HepG2 (cell line): ENCODE results near the gene MADD. TPM values are rescaled to one million over a fixed set of nuclear protein-coding genes. Genes with fewer than 3 reads are reported as not detected.

Source experiments
- ATF1 ChIP-seq: IDR thresholded peaks from 2 replicates; pipeline ENCODE4 v1.6.1; 2016; ENCODE audit warnings: mild to moderate bottlenecking, control low read depth
- CC2D1A ChIP-seq: sonication (generic); formaldehyde crosslinking; IDR thresholded peaks from 2 replicates; pipeline ENCODE4 v1.8.1; 2023; ENCODE audit warnings: mild to moderate bottlenecking, missing genetic modification reagents
- HIVEP1 ChIP-seq: sonication (generic); formaldehyde crosslinking; IDR thresholded peaks from 2 replicates; pipeline ENCODE4 v1.4.0; 2020; ENCODE audit warnings: mild to moderate bottlenecking, missing genetic modification reagents
- HMG20A ChIP-seq: IDR thresholded peaks from 2 replicates; pipeline ENCODE4 v1.6.1; 2016; ENCODE audit warnings: borderline replicate concordance
- HOXD1 ChIP-seq: sonication (generic); formaldehyde crosslinking; IDR thresholded peaks from 2 replicates; pipeline ENCODE4 v1.5.0; 2020; ENCODE audit warnings: missing genetic modification reagents
- KLF11 ChIP-seq: IDR thresholded peaks from 2 replicates; pipeline ENCODE4 v1.6.1; 2016; ENCODE audit warnings: missing compliant biosample characterization
- KLF6 ChIP-seq: IDR thresholded peaks from 2 replicates; pipeline ENCODE4 v1.8.0; 2016; ENCODE audit warnings: missing biosample characterization, missing genetic modification reagents
- PAX8 ChIP-seq: sonication (generic); formaldehyde crosslinking; IDR thresholded peaks from 2 replicates; pipeline ENCODE4 v1.8.0; 2022; ENCODE audit warnings: mild to moderate bottlenecking, missing genetic modification reagents, borderline replicate concordance
- RFX3 ChIP-seq: IDR thresholded peaks from 2 replicates; pipeline ENCODE4 v1.6.1; 2016; ENCODE audit warnings: missing biosample characterization, missing genetic modification reagents
- SMYD3 ChIP-seq: sonication (generic); formaldehyde crosslinking; IDR thresholded peaks from 2 replicates; pipeline ENCODE4 v1.8.1; 2023; ENCODE audit warnings: mild to moderate bottlenecking, missing genetic modification reagents
- TOPORS ChIP-seq: sonication (generic); formaldehyde crosslinking; IDR thresholded peaks from 2 replicates; pipeline ENCODE4 v1.8.0; 2023; ENCODE audit warnings: mild to moderate bottlenecking, missing genetic modification reagents
- YY1 ChIP-seq: IDR thresholded peaks from 2 replicates; pipeline ENCODE4 v1.6.1; 2011; ENCODE audit warnings: low read length, low read depth, moderate library complexity, mild to moderate bottlenecking; ENCODE audit not compliant: insufficient read depth, insufficient replicate concordance
- ZBTB42 ChIP-seq: sonication (generic); formaldehyde crosslinking; IDR thresholded peaks from 2 replicates; pipeline ENCODE4 v1.5.0; 2020; ENCODE audit warnings: mild to moderate bottlenecking, missing genetic modification reagents
- ZMYM3 ChIP-seq: sonication (generic); formaldehyde crosslinking; IDR thresholded peaks from 2 replicates; pipeline ENCODE4 v1.5.1; 2020; ENCODE audit warnings: mild to moderate bottlenecking, missing genetic modification reagents
- ZNF430 ChIP-seq: sonication (generic); formaldehyde crosslinking; IDR thresholded peaks from 2 replicates; pipeline ENCODE4 v1.9.0; 2021; ENCODE audit warnings: mild to moderate bottlenecking, missing genetic modification reagents
- ZNF563 ChIP-seq: sonication (generic); formaldehyde crosslinking; IDR thresholded peaks from 2 replicates; pipeline ENCODE4 v1.8.0; 2022; ENCODE audit warnings: mild to moderate bottlenecking, moderate library complexity, missing genetic modification reagents
- ZNF589 ChIP-seq: sonication (generic); formaldehyde crosslinking; conservative IDR thresholded peaks from 2 replicates; pipeline ENCODE4 v1.8.0; 2022; ENCODE audit warnings: mild to moderate bottlenecking, moderate library complexity, missing genetic modification reagents
- ZNF709 ChIP-seq: sonication (generic); formaldehyde crosslinking; IDR thresholded peaks from 2 replicates; pipeline ENCODE4 v1.5.0; 2020; ENCODE audit warnings: mild to moderate bottlenecking, missing genetic modification reagents
- ZNF777 ChIP-seq: sonication (generic); formaldehyde crosslinking; IDR thresholded peaks from 2 replicates; pipeline ENCODE4 v1.4.0; 2020; ENCODE audit warnings: missing genetic modification reagents
- ZNF879 ChIP-seq: sonication (generic); formaldehyde crosslinking; IDR thresholded peaks from 2 replicates; pipeline ENCODE4 v1.8.1; 2023; ENCODE audit warnings: missing genetic modification reagents
- polyA plus RNA-seq, 8 experiments: library from polyadenylated mRNA; depleted of rRNA in 3 of 8; stranded (reverse) in 7 of 8; unstranded in 1 of 8; fragments of >200 nt; fragmentation: Illumina TruSeq in 4 of 8; extraction: Trizol in 4 of 8; gene quantifications; 2 replicates each; pipeline versions ENCODE4 v1.2.1 to v1.2.3, GENCODE V29; 2011 to 2016; ENCODE audit warnings: low read depth in 4 of 8, missing spikeins in 1 of 8, mixed read lengths in 1 of 8; ENCODE audit not compliant: insufficient read depth in 1 of 8
- total RNA-seq, 5 experiments: library from RNA; depleted of rRNA; stranded (reverse); fragments of >200 nt; fragmentation: Illumina TruSeq; extraction: Trizol; gene quantifications; 2 replicates each; pipeline ENCODE4 v1.2.3, GENCODE V29; 2016; ENCODE audit warnings: low read depth in 1 of 5
- TF ChIP-seq, protein P1 (sequence below): IDR thresholded peaks from 2 replicates; pipeline ENCODE4 v1.6.1; 2016; ENCODE audit warnings: low read depth, missing genetic modification reagents, missing compliant biosample characterization
- TF ChIP-seq, protein P2 (sequence below): IDR thresholded peaks from 2 replicates; pipeline ENCODE4 v1.6.1; 2018; ENCODE audit warnings: missing genetic modification reagents, mild to moderate bottlenecking, missing compliant biosample characterization
- TF ChIP-seq, protein P3 (sequence below): sonication (generic); formaldehyde crosslinking; IDR thresholded peaks from 2 replicates; pipeline ENCODE4 v1.8.1; 2022; ENCODE audit warnings: low read depth, mild to moderate bottlenecking, missing genetic modification reagents

The MADD gene
- total and polyA plus RNA-seq, 2 of the 13 experiments (the other 11 are each of a cell fraction or from before 2014, with no cell fraction given) = 18.0 to 29.2 TPM

DNA sequence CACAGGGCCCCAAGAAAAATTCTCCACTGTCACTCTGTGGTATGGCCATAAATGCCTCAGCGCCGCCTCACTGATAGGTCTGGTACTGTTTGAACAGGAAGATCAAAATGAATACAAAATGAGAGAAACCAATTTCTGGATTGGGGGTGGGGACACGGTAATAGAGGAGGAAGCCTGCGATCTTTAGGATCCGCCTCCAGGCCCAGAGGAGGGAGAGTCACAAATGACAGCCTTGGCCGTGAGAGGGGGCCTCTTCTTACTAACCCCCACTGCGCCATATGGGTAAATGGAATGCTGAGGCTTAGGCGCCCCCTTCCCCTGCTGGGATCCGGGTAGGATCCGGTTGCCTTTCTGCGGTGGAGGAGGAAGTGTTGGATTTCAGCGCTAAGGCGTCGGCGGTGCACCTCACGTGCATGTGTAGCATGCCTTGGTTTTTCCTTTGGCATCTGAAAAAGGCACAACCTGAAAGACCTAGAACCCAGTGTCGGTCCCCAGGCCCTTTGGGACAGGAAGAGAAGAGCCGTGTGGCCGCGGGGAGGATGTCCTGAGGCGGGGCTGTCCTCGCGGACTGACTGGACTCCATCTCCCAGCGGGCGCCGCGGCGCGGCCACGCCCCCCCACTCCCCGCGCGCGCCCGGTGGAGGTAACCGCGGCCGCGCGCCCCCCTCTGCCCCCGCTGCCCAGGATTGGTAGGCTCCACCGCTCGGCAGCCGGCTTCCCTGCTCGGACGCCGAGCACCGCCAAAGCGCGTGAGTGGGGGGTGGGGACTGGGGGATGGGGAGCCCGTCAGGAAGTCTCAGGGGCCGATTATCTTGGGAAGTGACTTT is 718 bp upstream of the MADD start (continued):
- TF ChIP-seq, protein P1, sequence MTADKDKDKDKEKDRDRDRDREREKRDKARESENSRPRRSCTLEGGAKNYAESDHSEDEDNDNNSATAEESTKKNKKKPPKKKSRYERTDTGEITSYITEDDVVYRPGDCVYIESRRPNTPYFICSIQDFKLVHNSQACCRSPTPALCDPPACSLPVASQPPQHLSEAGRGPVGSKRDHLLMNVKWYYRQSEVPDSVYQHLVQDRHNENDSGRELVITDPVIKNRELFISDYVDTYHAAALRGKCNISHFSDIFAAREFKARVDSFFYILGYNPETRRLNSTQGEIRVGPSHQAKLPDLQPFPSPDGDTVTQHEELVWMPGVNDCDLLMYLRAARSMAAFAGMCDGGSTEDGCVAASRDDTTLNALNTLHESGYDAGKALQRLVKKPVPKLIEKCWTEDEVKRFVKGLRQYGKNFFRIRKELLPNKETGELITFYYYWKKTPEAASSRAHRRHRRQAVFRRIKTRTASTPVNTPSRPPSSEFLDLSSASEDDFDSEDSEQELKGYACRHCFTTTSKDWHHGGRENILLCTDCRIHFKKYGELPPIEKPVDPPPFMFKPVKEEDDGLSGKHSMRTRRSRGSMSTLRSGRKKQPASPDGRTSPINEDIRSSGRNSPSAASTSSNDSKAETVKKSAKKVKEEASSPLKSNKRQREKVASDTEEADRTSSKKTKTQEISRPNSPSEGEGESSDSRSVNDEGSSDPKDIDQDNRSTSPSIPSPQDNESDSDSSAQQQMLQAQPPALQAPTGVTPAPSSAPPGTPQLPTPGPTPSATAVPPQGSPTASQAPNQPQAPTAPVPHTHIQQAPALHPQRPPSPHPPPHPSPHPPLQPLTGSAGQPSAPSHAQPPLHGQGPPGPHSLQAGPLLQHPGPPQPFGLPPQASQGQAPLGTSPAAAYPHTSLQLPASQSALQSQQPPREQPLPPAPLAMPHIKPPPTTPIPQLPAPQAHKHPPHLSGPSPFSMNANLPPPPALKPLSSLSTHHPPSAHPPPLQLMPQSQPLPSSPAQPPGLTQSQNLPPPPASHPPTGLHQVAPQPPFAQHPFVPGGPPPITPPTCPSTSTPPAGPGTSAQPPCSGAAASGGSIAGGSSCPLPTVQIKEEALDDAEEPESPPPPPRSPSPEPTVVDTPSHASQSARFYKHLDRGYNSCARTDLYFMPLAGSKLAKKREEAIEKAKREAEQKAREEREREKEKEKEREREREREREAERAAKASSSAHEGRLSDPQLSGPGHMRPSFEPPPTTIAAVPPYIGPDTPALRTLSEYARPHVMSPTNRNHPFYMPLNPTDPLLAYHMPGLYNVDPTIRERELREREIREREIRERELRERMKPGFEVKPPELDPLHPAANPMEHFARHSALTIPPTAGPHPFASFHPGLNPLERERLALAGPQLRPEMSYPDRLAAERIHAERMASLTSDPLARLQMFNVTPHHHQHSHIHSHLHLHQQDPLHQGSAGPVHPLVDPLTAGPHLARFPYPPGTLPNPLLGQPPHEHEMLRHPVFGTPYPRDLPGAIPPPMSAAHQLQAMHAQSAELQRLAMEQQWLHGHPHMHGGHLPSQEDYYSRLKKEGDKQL (CRISPR knock-in tag) = no peak
- TF ChIP-seq ZBTB42 (no peak), HMG20A (no peak), ZNF777 (no peak), KLF6 (CRISPR knock-in tag) (no peak), ATF1 (CRISPR knock-in tag) (no peak), ZMYM3 (no peak), ZNF563 (CRISPR knock-in tag) (no peak), PAX8 (no peak), HOXD1 (CRISPR knock-in tag) (no peak), YY1 (no peak), KLF11 (no peak), ZNF879 (CRISPR knock-in tag) (no peak), ZNF709 (CRISPR knock-in tag) (no peak), CC2D1A (CRISPR knock-in tag) (0 out of 2 replicates have a peak, but pooled peaks have one; percentile 50), ZNF430 (CRISPR knock-in tag) (peak; percentile 84), SMYD3 (CRISPR knock-in tag) (no peak), ZNF589 (CRISPR knock-in tag) (no peak), TOPORS (no peak; the same call in 1 of the 2 replicates), RFX3 (CRISPR knock-in tag) (no peak), HIVEP1 (CRISPR knock-in tag) (no peak; the same call in 1 of the 2 replicates)
- TF ChIP-seq, protein P2, sequence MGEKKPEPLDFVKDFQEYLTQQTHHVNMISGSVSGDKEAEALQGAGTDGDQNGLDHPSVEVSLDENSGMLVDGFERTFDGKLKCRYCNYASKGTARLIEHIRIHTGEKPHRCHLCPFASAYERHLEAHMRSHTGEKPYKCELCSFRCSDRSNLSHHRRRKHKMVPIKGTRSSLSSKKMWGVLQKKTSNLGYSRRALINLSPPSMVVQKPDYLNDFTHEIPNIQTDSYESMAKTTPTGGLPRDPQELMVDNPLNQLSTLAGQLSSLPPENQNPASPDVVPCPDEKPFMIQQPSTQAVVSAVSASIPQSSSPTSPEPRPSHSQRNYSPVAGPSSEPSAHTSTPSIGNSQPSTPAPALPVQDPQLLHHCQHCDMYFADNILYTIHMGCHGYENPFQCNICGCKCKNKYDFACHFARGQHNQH (CRISPR knock-in tag) = 0 out of 2 replicates have a peak, but pooled peaks have one; percentile 20
- TF ChIP-seq, protein P3, sequence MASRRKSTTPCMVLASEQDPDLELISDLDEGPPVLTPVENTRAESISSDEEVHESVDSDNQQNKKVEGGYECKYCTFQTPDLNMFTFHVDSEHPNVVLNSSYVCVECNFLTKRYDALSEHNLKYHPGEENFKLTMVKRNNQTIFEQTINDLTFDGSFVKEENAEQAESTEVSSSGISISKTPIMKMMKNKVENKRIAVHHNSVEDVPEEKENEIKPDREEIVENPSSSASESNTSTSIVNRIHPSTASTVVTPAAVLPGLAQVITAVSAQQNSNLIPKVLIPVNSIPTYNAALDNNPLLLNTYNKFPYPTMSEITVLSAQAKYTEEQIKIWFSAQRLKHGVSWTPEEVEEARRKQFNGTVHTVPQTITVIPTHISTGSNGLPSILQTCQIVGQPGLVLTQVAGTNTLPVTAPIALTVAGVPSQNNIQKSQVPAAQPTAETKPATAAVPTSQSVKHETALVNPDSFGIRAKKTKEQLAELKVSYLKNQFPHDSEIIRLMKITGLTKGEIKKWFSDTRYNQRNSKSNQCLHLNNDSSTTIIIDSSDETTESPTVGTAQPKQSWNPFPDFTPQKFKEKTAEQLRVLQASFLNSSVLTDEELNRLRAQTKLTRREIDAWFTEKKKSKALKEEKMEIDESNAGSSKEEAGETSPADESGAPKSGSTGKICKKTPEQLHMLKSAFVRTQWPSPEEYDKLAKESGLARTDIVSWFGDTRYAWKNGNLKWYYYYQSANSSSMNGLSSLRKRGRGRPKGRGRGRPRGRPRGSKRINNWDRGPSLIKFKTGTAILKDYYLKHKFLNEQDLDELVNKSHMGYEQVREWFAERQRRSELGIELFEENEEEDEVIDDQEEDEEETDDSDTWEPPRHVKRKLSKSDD (CRISPR knock-in tag) = no peak
